Measurements from ENCODE around the gene PTPRM. TPM values are rescaled to one million over a fixed set of nuclear protein-coding genes. Genes with fewer than 3 reads are reported as not detected.

The PTPRM gene
- total RNA-seq, 1 experiment from 2014 or later = 100.0 TPM

DNA sequence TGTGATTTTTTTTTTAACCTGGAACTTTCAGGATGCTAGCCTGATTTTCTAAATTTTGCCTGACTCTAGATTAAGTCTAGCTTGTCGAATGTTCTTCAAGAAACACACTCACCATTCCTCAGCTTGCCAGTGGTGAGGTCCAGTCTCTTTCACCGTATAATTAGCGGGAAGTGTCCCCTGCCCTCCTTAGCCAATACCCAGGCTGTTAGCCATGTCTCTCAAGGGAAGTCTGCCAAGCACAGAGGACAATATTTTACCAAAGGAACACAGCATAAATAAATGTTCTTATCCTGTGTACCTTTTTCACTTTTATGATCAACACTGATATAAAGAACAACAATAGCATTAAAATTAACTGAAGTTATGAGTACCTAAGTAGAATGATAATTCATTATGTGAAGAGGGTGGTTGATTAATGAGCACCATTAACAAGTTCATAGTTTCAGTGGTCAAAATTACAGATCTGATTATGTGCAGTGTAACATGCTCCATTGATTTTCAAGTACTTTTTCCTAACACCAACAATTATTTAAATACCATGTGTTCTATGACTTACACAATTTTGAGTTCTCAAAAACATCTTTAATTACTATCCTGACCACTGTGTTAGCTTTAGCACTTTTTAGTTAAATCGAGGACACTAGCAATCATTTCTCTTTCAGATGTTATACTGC, 596.3 kb downstream of the PTPRM start:
- H3K36me3 Mint-ChIP-seq (ENCODE audit: insufficient read depth, unreplicated experiment) = peaks cover 8% of the 10 kb centered on the region
- intact Hi-C loops (cut with micrococcal nuclease; ENCODE audit: unreplicated experiment) = no loop called here
- H3K4me3 Mint-ChIP-seq (ENCODE audit: unreplicated experiment) = no peak overlapping the region
- no peaks in the 10 kb centered on the region for H3K4me1 ChIP-seq
- ChIA-PET CTCF (no interaction called here), POLR2A (no interaction called here)
- H3K4me3 ChIP-seq (ENCODE audit: low read depth, low read length) = no peak overlapping the region
- no peaks in the 10 kb centered on the region for H3K27me3 Mint-ChIP-seq (ENCODE audit: insufficient read depth, unreplicated experiment)
- no TSS peak for BruUV-seq (replicated peaks)
- no peaks in the 10 kb centered on the region for H3K9me3 ChIP-seq
- no peak overlapping the region for H3K27ac Mint-ChIP-seq (ENCODE audit: unreplicated experiment)
- DNase-seq = no peak
- no peaks in the 10 kb centered on the region for H3K9me3 Mint-ChIP-seq (ENCODE audit: unreplicated experiment)
- H3K4me1 Mint-ChIP-seq (ENCODE audit: low read depth, unreplicated experiment) = no peaks in the 10 kb centered on the region
- TF ChIP-seq, protein P1, sequence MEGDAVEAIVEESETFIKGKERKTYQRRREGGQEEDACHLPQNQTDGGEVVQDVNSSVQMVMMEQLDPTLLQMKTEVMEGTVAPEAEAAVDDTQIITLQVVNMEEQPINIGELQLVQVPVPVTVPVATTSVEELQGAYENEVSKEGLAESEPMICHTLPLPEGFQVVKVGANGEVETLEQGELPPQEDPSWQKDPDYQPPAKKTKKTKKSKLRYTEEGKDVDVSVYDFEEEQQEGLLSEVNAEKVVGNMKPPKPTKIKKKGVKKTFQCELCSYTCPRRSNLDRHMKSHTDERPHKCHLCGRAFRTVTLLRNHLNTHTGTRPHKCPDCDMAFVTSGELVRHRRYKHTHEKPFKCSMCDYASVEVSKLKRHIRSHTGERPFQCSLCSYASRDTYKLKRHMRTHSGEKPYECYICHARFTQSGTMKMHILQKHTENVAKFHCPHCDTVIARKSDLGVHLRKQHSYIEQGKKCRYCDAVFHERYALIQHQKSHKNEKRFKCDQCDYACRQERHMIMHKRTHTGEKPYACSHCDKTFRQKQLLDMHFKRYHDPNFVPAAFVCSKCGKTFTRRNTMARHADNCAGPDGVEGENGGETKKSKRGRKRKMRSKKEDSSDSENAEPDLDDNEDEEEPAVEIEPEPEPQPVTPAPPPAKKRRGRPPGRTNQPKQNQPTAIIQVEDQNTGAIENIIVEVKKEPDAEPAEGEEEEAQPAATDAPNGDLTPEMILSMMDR (IDR thresholded peaks at IDR 0.05; ENCODE audit: insufficient read depth in 1 of 2, low read depth in 1 of 2, low read length in 1 of 2, severe bottlenecking in 1 of 2, unreplicated experiment in 1 of 2) = no peak
- H3K36me3 ChIP-seq (ENCODE audit: control insufficient read depth, insufficient read depth, low read length) = peaks cover 2% of the 10 kb centered on the region; the same call in 1 of the 2 replicates
- no peaks in the 10 kb centered on the region for H3K27me3 ChIP-seq (replicated peaks; ENCODE audit: control insufficient read depth, insufficient read depth, low read length)

DNA sequence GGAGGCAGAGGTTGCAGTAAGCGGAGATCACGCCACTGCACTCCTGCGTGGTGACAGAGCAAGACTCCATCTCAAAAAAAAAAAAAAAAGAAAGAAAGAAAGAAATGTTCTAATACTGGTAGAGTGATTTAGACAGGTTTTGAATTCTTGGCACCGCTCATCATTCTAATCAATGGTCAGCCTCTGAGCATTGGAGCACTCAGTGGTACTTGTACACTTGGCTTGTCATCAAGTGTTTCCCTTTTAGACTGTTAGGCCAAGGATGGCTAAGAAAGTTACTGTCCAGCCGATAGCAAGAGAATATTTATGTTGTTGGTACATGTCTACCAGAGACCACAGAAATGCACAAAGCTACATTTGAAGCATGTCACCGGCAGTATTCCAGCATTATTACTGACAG, 598.0 kb downstream of the PTPRM start:
- H3K4me3 Mint-ChIP-seq (ENCODE audit: unreplicated experiment) = no peak overlapping the region
- intact Hi-C loops (cut with micrococcal nuclease; ENCODE audit: unreplicated experiment) = no loop called here
- H3K27me3 Mint-ChIP-seq (ENCODE audit: insufficient read depth, unreplicated experiment) = no peaks in the 10 kb centered on the region
- Histone ChIP-seq H3K9me3 (no peaks in the 10 kb centered on the region), H3K4me1 (no peaks in the 10 kb centered on the region), H3K36me3 (ENCODE audit: control insufficient read depth, insufficient read depth, low read length) (no peaks in the 10 kb centered on the region), H3K27me3 (replicated peaks; ENCODE audit: control insufficient read depth, insufficient read depth, low read length) (no peaks in the 10 kb centered on the region), H3K4me3 (ENCODE audit: low read depth, low read length) (no peak overlapping the region)
- no peaks in the 10 kb centered on the region for H3K4me1 Mint-ChIP-seq (ENCODE audit: low read depth, unreplicated experiment)
- no peaks in the 10 kb centered on the region for H3K9me3 Mint-ChIP-seq (ENCODE audit: unreplicated experiment)
- no TSS peak for BruUV-seq (replicated peaks)
- H3K27ac Mint-ChIP-seq (ENCODE audit: unreplicated experiment) = no peak overlapping the region
- H3K36me3 Mint-ChIP-seq (ENCODE audit: insufficient read depth, unreplicated experiment) = peaks cover 6% of the 10 kb centered on the region
- no peak for DNase-seq
- TF ChIP-seq, protein P1 (IDR thresholded peaks at IDR 0.05; ENCODE audit: insufficient read depth in 1 of 2, low read depth in 1 of 2, low read length in 1 of 2, severe bottlenecking in 1 of 2, unreplicated experiment in 1 of 2) = no peak
- CTCF ChIA-PET = no interaction called here
- POLR2A ChIA-PET = no interaction called here

DNA sequence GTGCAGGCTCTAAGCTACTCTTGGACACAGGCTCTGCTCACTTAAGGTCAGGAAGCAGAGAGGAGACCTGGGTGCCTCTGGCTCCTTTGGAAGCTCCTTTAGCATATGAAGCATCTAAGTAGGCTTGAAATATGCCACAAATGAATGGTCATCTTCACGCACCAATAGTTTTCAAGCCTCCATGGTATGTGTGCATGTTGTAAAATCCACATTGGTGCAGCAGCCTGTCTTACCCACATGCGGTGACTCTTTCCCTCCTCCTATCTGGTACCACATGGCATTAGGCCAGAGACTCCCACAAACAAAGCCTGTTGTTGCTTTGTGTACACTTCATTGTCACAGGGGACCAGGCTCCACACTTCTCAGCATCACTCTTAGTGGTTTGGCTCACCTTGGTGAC, 599.9 kb downstream of the PTPRM start:
- TF ChIP-seq, protein P1 (IDR thresholded peaks at IDR 0.05; ENCODE audit: insufficient read depth in 1 of 2, low read depth in 1 of 2, low read length in 1 of 2, severe bottlenecking in 1 of 2, unreplicated experiment in 1 of 2) = no peak
- intact Hi-C loops (cut with micrococcal nuclease; ENCODE audit: unreplicated experiment) = no loop called here
- POLR2A ChIA-PET = no interaction called here
- no peak overlapping the region for H3K4me3 ChIP-seq (ENCODE audit: low read depth, low read length)
- H3K9me3 Mint-ChIP-seq (ENCODE audit: unreplicated experiment) = no peaks in the 10 kb centered on the region
- H3K4me1 ChIP-seq = no peaks in the 10 kb centered on the region
- CTCF ChIA-PET = no interaction called here
- H3K27me3 Mint-ChIP-seq (ENCODE audit: insufficient read depth, unreplicated experiment) = no peaks in the 10 kb centered on the region
- H3K36me3 ChIP-seq (ENCODE audit: control insufficient read depth, insufficient read depth, low read length) = no peaks in the 10 kb centered on the region
- H3K4me1 Mint-ChIP-seq (ENCODE audit: low read depth, unreplicated experiment) = no peaks in the 10 kb centered on the region
- no TSS peak for BruUV-seq (replicated peaks)
- no peaks in the 10 kb centered on the region for H3K9me3 ChIP-seq
- no peak overlapping the region for H3K27ac Mint-ChIP-seq (ENCODE audit: unreplicated experiment)
- no peaks in the 10 kb centered on the region for H3K27me3 ChIP-seq (replicated peaks; ENCODE audit: control insufficient read depth, insufficient read depth, low read length)
- DNase-seq = no peak
- H3K36me3 Mint-ChIP-seq (ENCODE audit: insufficient read depth, unreplicated experiment) = no peaks in the 10 kb centered on the region
- no peak overlapping the region for H3K4me3 Mint-ChIP-seq (ENCODE audit: unreplicated experiment)

All from Caco-2 (cell line).